HepG2 (cell line): ENCODE data around the gene KLRC4. TPM values are rescaled to one million over a fixed set of nuclear protein-coding genes. Genes with fewer than 3 reads are reported as not detected.

ENCODE experiments used
- GFI1 ChIP-seq: sonication (generic); formaldehyde crosslinking; IDR thresholded peaks from 2 replicates; pipeline ENCODE4 v1.5.0; 2020; ENCODE audit warnings: missing genetic modification reagents, mild to moderate bottlenecking, borderline replicate concordance
- GZF1 ChIP-seq: sonication (generic); formaldehyde crosslinking; IDR thresholded peaks from 2 replicates; pipeline ENCODE4 v1.5.1; 2020; ENCODE audit warnings: mild to moderate bottlenecking, missing genetic modification reagents
- IKZF1 ChIP-seq: fragments of 450-650 bp; IDR thresholded peaks from 2 replicates; pipeline ENCODE4 v1.7.1; 2016
- JDP2 ChIP-seq: sonication (generic); formaldehyde crosslinking; IDR thresholded peaks from 2 replicates; pipeline ENCODE4 v1.8.1; 2022; ENCODE audit warnings: missing genetic modification reagents, borderline replicate concordance
- KIAA2018 ChIP-seq: sonication (generic); formaldehyde crosslinking; IDR thresholded peaks from 2 replicates; pipeline ENCODE4 v1.5.0; 2020; ENCODE audit warnings: mild to moderate bottlenecking, missing genetic modification reagents, borderline replicate concordance
- KLF12 ChIP-seq: sonication (generic); formaldehyde crosslinking; IDR thresholded peaks from 2 replicates; pipeline ENCODE4 v1.4.0; 2020; ENCODE audit warnings: missing genetic modification reagents, borderline replicate concordance
- TGIF2 ChIP-seq: IDR thresholded peaks from 2 replicates; pipeline ENCODE4 v1.6.1; 2016; ENCODE audit warnings: control low read depth, missing compliant biosample characterization
- ZBTB14 ChIP-seq: sonication (generic); formaldehyde crosslinking; IDR thresholded peaks from 2 replicates; pipeline ENCODE4 v1.4.0; 2020; ENCODE audit warnings: missing genetic modification reagents
- ZBTB8A ChIP-seq: sonication (generic); formaldehyde crosslinking; IDR thresholded peaks from 2 replicates; pipeline ENCODE4 v1.4.0; 2020; ENCODE audit warnings: mild to moderate bottlenecking, low read depth, missing genetic modification reagents, borderline replicate concordance
- ZNF24 ChIP-seq: fragments of 450-650 bp; IDR thresholded peaks from 2 replicates; pipeline ENCODE4 v1.6.1; 2017; ENCODE audit warnings: antibody characterized with exemption, mild to moderate bottlenecking
- ZNF326 ChIP-seq: sonication (generic); formaldehyde crosslinking; IDR thresholded peaks from 2 replicates; pipeline ENCODE4 v1.4.0; 2020; ENCODE audit warnings: missing genetic modification reagents, borderline replicate concordance
- ZNF460 ChIP-seq: sonication (generic); formaldehyde crosslinking; IDR thresholded peaks from 2 replicates; pipeline ENCODE4 v1.5.1; 2020; ENCODE audit warnings: missing genetic modification reagents, mild to moderate bottlenecking, borderline replicate concordance
- ZNF557 ChIP-seq: sonication (generic); formaldehyde crosslinking; IDR thresholded peaks from 2 replicates; pipeline ENCODE4 v1.4.0; 2020; ENCODE audit warnings: missing genetic modification reagents
- ZNF883 ChIP-seq: sonication (generic); formaldehyde crosslinking; IDR thresholded peaks from 2 replicates; pipeline ENCODE4 v1.5.1; 2020; ENCODE audit warnings: mild to moderate bottlenecking, missing genetic modification reagents; ENCODE audit errors: not compliant biosample characterization
- ZXDC ChIP-seq: sonication (generic); formaldehyde crosslinking; IDR thresholded peaks from 2 replicates; pipeline ENCODE4 v1.5.0; 2020; ENCODE audit warnings: mild to moderate bottlenecking, missing genetic modification reagents
- polyA plus RNA-seq, 8 experiments: library from polyadenylated mRNA; depleted of rRNA in 3 of 8; stranded (reverse) in 7 of 8; unstranded in 1 of 8; fragments of >200 nt; fragmentation: Illumina TruSeq in 4 of 8; extraction: Trizol in 4 of 8; gene quantifications; 2 replicates each; pipeline versions ENCODE4 v1.2.1 to v1.2.3, GENCODE V29; 2011 to 2016; ENCODE audit warnings: low read depth in 4 of 8, missing spikeins in 1 of 8, mixed read lengths in 1 of 8; ENCODE audit not compliant: insufficient read depth in 1 of 8
- total RNA-seq, 5 experiments: library from RNA; depleted of rRNA; stranded (reverse); fragments of >200 nt; fragmentation: Illumina TruSeq; extraction: Trizol; gene quantifications; 2 replicates each; pipeline ENCODE4 v1.2.3, GENCODE V29; 2016; ENCODE audit warnings: low read depth in 1 of 5

KLRC4 gene
- total and polyA plus RNA-seq, 2 of the 13 experiments (the other 11 are each of a cell fraction or from before 2014, with no cell fraction given) = 0.09 TPM; not detected in 1

GRCh38 chr12:10395390-10395998 lies 14.1 kb downstream of the KLRC4 start (continued):
- no peak for TF ChIP-seq ZXDC (CRISPR knock-in tag)
- TF ChIP-seq TGIF2 (CRISPR knock-in tag) = no peak
- no peak for TF ChIP-seq ZNF883
- TF ChIP-seq ZNF326 (CRISPR knock-in tag) = no peak
- TF ChIP-seq KIAA2018 (CRISPR knock-in tag) = no peak
- no peak for TF ChIP-seq ZBTB14 (CRISPR knock-in tag)
- no peak for TF ChIP-seq GZF1 (CRISPR knock-in tag)
- no peak for TF ChIP-seq GFI1 (CRISPR knock-in tag)
- TF ChIP-seq JDP2 (CRISPR knock-in tag) = no peak
- TF ChIP-seq KLF12 (CRISPR knock-in tag) = no peak
- TF ChIP-seq ZNF460 (CRISPR knock-in tag) = no peak
- no peak for TF ChIP-seq ZBTB8A
- no peak for TF ChIP-seq ZNF557 (CRISPR knock-in tag)
- TF ChIP-seq ZNF24 = no peak
- TF ChIP-seq IKZF1 = no peak
